HG02678 (cell line): ENCODE results near the gene SHANK2.

Source experiments
- ATAC-seq: cut with Tn5 transposase; IDR thresholded peaks from one replicate; pipeline ENCODE4 v1.9.1; 2021; ENCODE audit warnings: mild to moderate bottlenecking, moderate library complexity; ENCODE audit not compliant: unreplicated experiment

The SHANK2 gene

DNA sequence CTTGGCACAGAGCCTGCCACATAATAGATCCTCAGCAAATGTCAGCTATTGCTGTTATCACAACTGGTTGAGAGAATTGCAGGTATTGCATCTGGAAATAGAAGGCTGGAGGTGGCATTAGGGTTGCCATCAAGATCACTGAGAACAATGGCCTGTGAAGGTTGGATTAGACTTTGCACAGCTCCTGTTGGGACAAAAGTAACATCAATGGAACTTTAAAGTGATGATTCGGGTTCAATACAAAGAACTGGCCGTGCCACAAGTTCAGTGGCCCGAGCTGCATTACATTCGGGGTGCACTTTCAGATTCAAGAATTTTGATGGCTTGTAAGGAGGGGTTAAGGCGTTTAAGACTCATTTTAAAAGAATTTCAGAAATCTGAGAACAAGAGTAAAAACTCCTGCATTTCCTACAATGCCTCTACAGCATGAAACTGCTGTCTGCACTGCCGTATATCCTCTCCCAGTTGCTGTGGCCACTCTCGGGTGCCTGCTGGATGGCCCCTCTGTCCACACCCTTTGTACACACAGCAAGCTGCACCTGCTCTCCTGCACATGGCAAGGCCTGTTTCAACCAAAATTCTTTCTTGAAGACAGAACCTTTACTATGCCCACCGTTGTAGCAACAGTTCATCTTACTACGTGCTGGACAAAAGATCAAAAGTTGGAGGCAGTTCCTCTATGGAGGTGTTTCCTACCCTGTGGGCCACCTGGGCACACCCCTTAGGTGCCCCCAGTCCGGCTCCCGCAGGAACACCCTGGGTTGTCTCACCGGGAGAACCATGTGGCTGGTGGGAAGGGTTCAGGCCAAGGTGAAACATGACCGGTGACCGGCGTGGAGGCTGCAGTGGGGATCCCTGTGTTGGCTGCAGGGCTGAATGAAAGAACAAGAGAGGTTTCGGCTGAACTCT, 17.5 kb upstream of the SHANK2 start:
- ATAC-seq: no peak

DNA sequence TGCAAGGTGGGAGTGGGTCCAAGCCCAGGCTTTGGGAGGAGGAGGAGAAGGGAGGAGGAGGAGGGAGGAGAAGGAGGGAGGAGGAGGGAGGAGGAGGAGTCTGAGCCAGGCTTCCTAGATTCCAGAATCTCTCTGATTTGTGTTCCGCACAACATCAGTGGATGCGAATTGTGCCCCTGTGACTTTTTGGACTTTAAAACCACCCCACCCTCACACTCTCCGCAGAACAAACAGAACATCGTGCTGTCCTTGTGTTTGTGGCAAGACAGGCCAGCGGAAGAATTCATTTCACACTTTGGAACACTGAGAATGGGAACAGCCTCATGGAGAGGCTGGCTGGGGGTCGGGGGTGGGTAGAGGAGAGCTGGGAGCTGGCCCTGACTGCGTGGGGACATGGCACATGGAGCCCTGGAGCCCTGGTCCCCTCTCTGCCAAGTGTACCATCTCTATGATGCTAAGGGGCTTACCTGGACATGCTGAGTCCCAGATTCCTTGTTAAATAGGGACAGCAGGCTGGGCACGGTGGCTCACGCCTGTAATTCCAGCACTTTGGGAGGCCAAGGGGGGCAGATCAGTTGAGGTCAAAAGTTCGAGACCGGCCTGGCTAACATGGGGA, 16.4 kb upstream of the SHANK2 start:
- no peak for ATAC-seq

GRCh38 chr11:71267807-71268421, 15.5 kb upstream of the SHANK2 start:
- ATAC-seq: no peak

GRCh38 chr11:71266114-71266833, 13.9 kb upstream of the SHANK2 start:
- no peak for ATAC-seq

- ATAC-seq: no peak
Observed at GRCh38 chr11:71265559-71266092, 13.2 kb upstream of the SHANK2 start.

- ATAC-seq: no peak
Observed at GRCh38 chr11:71263386-71263785, 11.0 kb upstream of the SHANK2 start.

GRCh38 chr11:71255800-71256479, 3.6 kb upstream of the SHANK2 start:
- no peak for ATAC-seq

DNA sequence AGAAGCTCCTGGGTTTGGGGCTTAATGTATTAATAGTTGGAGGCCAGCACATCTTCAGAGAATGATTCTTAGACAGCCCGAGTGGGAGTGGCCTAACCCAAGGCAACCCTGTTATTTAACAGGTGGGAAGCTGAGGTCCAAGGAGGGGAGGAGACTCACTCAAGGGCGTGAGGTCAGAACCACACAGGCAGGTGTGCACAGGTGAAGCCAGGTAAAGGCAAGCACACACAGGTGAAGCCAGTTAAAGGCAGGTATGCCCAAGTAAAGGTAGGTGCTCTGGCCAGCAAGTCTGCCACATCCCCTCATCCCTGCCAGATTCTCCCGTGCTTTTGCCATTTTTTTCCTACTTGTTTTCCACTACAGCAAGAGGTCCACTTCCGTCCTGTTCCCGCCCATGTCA, 2.9 kb upstream of the SHANK2 start:
- no peak for ATAC-seq

- no peak for ATAC-seq
Observed at GRCh38 chr11:71253794-71254193, 1.4 kb upstream of the SHANK2 start.

DNA sequence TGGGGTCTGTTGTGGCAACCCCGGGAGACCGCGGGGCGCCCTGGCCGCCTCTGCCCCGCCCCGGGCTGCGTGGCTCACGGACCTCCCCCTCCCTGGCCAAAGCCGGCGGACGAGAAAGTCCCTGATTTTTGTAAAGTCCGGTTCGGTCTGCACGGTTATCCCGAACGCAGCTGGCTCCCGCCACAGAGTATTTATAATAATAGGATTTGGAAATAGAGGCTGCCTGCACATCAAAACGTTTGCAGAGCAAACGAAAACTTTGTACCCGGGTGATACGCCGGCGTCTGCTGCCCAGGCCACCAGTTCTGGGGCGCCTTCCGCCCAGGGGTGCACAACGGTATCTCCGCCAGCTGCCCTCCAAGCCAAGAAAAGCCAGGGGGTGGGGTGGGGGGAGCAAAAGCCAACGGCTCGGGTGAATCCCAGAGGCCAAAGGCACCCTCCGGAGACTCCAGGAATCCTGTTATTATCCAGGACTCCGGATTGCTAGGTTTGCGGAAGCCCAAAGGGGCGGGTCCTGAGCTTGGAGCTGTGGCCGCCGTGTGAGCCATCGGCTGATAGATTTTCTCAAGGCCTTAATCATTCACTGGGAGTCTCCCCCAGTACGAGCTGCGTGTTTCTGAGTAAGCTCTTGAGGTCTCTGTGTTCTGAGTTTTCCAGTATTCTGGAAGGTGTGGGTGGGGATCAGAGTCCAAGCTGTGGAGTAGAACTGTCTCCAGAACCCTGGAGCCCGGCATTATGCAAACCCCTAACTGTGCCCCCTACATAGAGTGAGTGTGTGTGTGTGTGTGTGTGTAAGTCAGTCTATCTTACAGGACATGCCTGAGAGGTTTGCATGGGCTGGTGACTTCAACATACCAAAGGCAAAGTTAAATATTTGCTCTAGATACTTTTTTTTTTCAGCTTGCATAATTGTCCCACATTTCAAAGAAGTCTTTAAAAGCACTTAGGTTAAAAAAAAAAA, 673 bp upstream of the SHANK2 start:
- ATAC-seq: no peak

DNA sequence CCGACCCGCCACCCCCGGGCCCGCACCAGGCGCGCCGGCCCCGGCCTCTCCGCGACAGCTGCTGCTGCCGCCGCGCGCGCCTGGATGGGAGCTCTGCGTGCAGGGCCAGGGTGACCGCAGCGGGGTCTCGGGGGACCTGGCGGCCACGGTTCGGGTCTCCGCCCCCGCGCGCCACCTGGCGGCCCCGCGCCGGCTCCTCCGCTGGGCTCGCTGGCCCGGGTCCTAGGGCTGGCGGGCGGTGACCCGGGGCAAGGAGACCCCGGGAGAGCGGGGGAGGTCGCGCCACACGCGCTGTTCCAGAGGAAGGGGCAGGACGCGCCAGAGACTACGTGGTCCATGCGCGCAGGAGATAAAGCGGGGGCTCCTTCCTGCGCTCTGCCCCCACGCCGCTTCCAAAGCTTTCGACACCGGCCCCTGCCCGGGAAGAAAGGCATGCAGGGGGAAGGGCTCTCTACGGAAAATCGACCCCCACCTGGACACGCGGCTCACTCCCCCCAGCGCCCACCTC, 562 bp downstream of the SHANK2 start:
- ATAC-seq: no peak

GRCh38 chr11:71251151-71251721, 1.1 kb downstream of the SHANK2 start:
- no peak for ATAC-seq

- ATAC-seq: no peak
Observed at GRCh38 chr11:71250523-71251150, 1.7 kb downstream of the SHANK2 start.

- no peak for ATAC-seq
Observed at GRCh38 chr11:71249301-71249700, 3.1 kb downstream of the SHANK2 start.

GRCh38 chr11:71248656-71249055, 3.7 kb downstream of the SHANK2 start:
- no peak for ATAC-seq

DNA sequence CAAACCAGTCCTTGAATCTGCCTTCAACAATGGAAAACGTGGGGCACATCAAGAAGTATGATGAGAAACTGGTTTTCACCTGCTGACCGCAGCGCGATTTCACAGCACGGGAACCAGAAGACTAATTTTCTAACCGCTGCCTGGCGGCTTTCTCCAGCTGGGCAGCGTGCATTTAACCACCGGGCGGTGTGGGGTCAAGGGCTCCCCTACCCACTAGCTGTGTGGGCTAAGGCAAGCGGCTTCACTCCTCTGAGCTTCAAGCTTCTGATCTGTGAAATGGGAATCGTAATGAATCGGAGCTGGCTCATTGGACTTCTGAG, 4.2 kb downstream of the SHANK2 start:
- ATAC-seq: no peak

GRCh38 chr11:71247551-71248250, 4.7 kb downstream of the SHANK2 start:
- ATAC-seq: no peak

DNA sequence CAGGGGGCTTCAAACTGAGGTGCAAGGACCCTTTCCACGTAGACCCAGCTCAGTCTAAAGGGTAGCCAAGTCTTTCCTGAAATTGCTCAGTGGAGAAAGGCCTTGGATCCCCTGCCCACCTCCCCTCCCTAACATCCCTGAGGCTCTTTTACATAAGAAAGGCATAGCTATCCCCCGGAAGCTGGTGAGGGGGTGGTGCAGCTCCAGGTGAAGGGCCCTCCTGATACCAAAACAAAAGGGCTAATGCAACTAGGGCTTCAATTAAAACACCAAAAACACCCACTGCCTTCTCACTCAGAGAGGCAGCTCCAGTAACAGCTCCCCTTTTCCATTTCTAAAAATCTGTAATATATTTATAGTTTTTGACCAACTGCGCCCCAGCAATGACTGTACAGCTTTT, 5.8 kb downstream of the SHANK2 start:
- ATAC-seq: no peak
